AG04450 (cell line): Measurements from ENCODE around the gene ISG20L2. TPM values are rescaled to one million over a fixed set of nuclear protein-coding genes. Genes with fewer than 3 reads are reported as not detected.
"Not testable (repeated sequence)": the region's sequence is repeated elsewhere in the genome, so short reads cannot be mapped to it uniquely, and the experiment has no call there.

Source experiments
- CTCF ChIA-PET: fragments of 300-600, 350-600 bp; formaldehyde crosslinking; extraction: SDS; loops from one replicate; lab custom pipeline; 2022; ENCODE audit warnings: antibody characterized with exemption, inconsistent platforms; lab: Charles Lee
- POLR2A ChIA-PET: fragments of 350-600 bp; formaldehyde crosslinking; extraction: SDS; loops from one replicate; lab custom pipeline; 2021; ENCODE audit warnings: antibody characterized with exemption, inconsistent platforms; lab: Yijun Ruan, JAX
- DNase-seq: peaks from one replicate; pipeline ENCODE4 v3.0.0-alpha.2; 2011; ENCODE audit warnings: low read depth, low spot score
- H3K27ac ChIP-seq: one replicate; pipeline ENCODE4 v1.5.1; 2012; ENCODE audit warnings: low read depth, low read length, control low read depth
- H3K27me3 ChIP-seq: one replicate; pipeline ENCODE4 v1.6.0; 2012; ENCODE audit warnings: low read length; ENCODE audit not compliant: control insufficient read depth, insufficient read depth
- H3K4me3 ChIP-seq: 2 replicates; pipeline ENCODE4 v1.5.1; 2011; ENCODE audit warnings: mild to moderate bottlenecking, low read depth, low read length, control low read depth
- H3K9me3 ChIP-seq: 2 replicates; pipeline ENCODE4 v1.5.1; 2012; ENCODE audit warnings: low read length; ENCODE audit not compliant: control insufficient read depth, insufficient read depth
- polyA plus RNA-seq: library from polyadenylated mRNA; depleted of rRNA; stranded (reverse); fragments of >200 nt; gene quantifications from 2 replicates; pipeline ENCODE4 v1.2.3, GENCODE V29; 2011
- TF ChIP-seq, protein P1 (sequence below): IDR thresholded peaks from 2 replicates; pipeline ENCODE4 v1.5.1; 2011; ENCODE audit warnings: low read depth, low read length, control low read depth, inconsistent platforms

The ISG20L2 gene
- polyA plus RNA-seq, 1 experiment, result 25.6 TPM

DNA sequence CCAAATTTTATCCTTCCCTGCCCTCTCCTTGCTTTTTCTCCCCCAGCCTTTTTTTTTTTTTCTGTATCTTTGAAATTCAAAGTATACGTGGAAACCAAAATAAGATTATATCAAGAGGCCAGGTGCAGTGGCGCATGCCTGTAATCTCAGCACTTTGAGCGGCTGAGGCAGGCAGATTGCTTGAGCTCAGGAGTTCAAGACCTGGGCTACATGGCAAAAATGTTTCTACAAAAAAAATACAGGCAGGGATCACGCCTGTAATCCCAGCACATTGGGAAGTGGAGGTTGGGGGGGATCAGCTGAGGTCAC is 32.2 kb upstream of the ISG20L2 start:
- ChIA-PET CTCF (interaction anchor here (0.7 to 0.8 kb wide), 2 partner anchors 13 to 71 kb away, joined by 3 read pairs; no protein-coding TSS in a partner anchor), POLR2A (no interaction called here)
- Histone ChIP-seq H3K4me3 (no peak overlapping the region), H3K9me3 (no peaks in the 10 kb centered on the region), H3K27ac (no peak overlapping the region), H3K27me3 (no peaks in the 10 kb centered on the region)
- DNase-seq, result no peak
- TF ChIP-seq, protein P1, sequence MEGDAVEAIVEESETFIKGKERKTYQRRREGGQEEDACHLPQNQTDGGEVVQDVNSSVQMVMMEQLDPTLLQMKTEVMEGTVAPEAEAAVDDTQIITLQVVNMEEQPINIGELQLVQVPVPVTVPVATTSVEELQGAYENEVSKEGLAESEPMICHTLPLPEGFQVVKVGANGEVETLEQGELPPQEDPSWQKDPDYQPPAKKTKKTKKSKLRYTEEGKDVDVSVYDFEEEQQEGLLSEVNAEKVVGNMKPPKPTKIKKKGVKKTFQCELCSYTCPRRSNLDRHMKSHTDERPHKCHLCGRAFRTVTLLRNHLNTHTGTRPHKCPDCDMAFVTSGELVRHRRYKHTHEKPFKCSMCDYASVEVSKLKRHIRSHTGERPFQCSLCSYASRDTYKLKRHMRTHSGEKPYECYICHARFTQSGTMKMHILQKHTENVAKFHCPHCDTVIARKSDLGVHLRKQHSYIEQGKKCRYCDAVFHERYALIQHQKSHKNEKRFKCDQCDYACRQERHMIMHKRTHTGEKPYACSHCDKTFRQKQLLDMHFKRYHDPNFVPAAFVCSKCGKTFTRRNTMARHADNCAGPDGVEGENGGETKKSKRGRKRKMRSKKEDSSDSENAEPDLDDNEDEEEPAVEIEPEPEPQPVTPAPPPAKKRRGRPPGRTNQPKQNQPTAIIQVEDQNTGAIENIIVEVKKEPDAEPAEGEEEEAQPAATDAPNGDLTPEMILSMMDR, result no peak

DNA sequence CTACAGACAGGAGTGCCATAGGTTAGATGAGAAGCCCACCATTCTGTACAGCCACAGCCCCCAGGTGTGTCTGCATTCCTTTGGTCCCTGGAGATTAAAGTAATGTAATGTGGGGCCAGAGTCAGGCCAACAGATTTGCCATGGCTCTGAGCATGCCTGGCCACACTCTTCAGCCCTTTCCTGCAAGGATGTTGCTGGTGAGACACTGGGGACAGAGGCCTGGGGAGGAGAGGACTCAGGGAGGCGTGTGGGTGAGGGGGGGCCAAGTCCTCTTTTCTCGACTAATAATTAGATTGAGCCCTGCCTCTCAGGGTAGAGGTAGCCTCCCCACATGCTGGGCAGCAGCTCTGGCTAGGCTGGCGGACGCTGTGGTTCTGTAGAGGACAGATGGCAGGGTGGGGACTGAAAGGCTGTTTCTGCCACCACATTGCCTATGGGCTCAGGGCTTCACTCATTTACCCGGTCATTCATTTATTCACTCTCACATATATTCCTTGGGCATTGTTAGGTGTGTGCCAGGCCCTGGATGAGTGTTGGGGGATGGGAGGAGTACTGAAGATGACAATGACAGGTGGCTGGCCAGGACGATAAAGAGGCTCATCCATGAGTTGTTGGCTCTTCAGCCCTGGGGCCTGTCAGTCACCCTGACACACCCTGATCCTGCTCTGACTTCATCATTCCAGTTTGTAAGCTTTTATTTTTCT is 31.7 kb upstream of the ISG20L2 start:
- H3K4me3 ChIP-seq, result no peak overlapping the region
- ChIA-PET CTCF (interaction anchor here (0.7 to 0.8 kb wide), 2 partner anchors 12 to 71 kb away, joined by 3 read pairs; no protein-coding TSS in a partner anchor), POLR2A (no interaction called here)
- H3K27me3 ChIP-seq, result no peaks in the 10 kb centered on the region
- TF ChIP-seq, protein P1, result no peak
- DNase-seq, result no peak
- no peaks in the 10 kb centered on the region for H3K9me3 ChIP-seq
- H3K27ac ChIP-seq, result no peak overlapping the region

DNA sequence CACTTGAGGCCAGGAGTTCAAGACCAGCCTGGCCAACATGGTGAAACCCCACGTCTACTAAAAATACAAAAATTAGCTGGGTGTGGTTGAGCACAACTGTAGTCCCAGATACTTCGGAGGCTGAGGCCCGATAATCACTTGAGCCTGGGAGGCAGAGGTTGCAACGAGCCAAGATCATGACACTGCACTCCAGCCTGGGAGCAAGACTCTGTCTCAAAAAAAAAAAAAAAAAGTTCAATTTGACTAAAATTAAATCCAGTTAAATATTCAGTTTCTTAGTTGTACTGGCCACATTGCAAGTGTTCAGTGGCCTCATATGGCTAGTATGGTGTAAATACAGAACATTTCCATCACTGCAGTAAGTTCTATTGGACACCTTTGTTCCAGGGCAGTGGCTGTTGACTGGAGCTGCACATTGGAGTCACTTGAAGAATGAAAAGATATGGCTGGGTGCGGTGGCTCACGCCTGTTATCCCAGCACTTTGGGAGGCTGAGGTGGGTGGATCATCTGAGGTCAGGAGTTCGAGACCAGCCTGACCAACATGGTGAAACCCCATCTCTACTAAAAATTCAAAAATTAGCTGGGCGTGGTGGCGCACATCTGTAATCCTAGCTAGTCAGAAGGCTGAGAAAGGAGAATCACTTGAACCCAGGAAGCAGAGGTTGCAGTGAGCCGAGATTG is 29.1 kb upstream of the ISG20L2 start:
- CTCF ChIA-PET, result interaction anchor here (1.0 to 1.5 kb wide), 2 partner anchors 14 to 32 kb away, joined by 3 read pairs; no protein-coding TSS in a partner anchor
- DNase-seq, POLR2A ChIA-PET: not testable (repeated sequence)

DNA sequence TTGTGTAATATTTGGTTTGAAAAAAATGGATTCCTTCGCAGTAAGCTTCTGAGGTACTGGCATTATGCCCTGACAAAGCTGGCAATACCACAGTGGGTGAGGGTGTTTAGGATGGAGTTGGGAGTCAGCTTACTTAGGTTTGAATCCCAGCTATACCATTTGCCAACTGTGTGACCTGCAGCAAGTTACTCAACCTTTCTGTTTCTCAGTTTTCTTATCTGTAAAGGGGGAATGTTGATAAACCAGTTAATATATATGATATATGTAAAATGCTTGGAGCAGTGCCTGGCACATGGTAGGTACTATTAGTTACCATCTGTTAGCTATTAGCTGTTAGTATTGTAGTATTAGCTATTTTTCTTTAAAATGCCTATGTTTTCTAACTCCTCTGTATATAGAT is 27.8 kb upstream of the ISG20L2 start:
- Histone ChIP-seq H3K27me3 (no peaks in the 10 kb centered on the region), H3K9me3 (no peaks in the 10 kb centered on the region; the same call in 1 of the 2 replicates), H3K4me3 (no peak overlapping the region), H3K27ac (no peak overlapping the region)
- POLR2A ChIA-PET, result interaction anchor here (1.2 kb wide), 1 partner anchor 28 kb away, joined by 5 read pairs; the partner anchor contains the start of gene ISG20L2
- CTCF ChIA-PET, result interaction anchor here (0.7 to 1.2 kb wide), 4 partner anchors 9 to 97 kb away, joined by 3 to 7 read pairs (median 4); no protein-coding TSS in a partner anchor
- TF ChIP-seq, protein P1, result no peak
- DNase-seq, result no peak

More for the DNA sequence above, 29.1 kb upstream of the ISG20L2 start:
- H3K4me3 ChIP-seq, H3K9me3 ChIP-seq, H3K27ac ChIP-seq, H3K27me3 ChIP-seq: not testable (repeated sequence)

DNA sequence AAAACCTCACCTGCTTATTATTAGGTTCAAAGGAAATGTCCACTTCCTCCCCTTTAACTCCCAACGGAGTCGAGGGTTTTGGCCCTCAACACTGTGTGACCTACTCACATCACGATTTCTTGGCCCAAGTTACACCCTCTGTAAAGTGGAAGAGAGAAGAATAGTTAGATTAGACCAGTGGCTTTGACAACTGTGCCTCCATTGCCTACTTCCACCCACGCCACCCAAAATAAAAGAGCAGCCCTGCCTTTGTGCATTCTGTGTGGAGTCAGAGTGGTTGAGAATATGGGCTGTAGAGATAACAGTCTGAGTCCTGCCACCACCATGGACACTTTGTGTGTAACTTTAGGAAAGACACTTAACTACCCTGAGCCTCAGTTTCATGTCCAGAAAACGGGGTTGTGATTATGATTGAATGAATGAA is 27.0 kb upstream of the ISG20L2 start:
- POLR2A ChIA-PET, result no interaction called here
- CTCF ChIA-PET, result interaction anchor here (0.9 kb wide), 1 partner anchor 29 kb away, joined by 4 read pairs; no protein-coding TSS in a partner anchor

More for the DNA sequence above, 27.0 kb upstream of the ISG20L2 start:
- Histone ChIP-seq H3K27ac (no peak overlapping the region), H3K9me3 (peaks cover 5% of the 10 kb centered on the region; the same call in 1 of the 2 replicates), H3K4me3 (no peak overlapping the region), H3K27me3 (no peaks in the 10 kb centered on the region)
- DNase-seq, result no peak
- TF ChIP-seq, protein P1, result no peak
